OCI-LY3 (cell line): ENCODE measurements around the gene MROH7.

Source experiments
- EZH2phosphoT487 ChIP-seq: fragments of 200-600 bp; shearing (Covaris generic); IDR thresholded peaks from 2 replicates; pipeline ENCODE4 v1.6.1; 2018; ENCODE audit warnings: antibody characterized with exemption, mixed run types, low read depth
- TF ChIP-seq, protein P1 (sequence below): fragments of 200-600, 300-600 bp; sonication (generic); IDR thresholded peaks from 2 replicates; pipeline ENCODE4 v1.5.1; 2014; ENCODE audit warnings: antibody characterized with exemption, low read length, low read depth

DNA sequence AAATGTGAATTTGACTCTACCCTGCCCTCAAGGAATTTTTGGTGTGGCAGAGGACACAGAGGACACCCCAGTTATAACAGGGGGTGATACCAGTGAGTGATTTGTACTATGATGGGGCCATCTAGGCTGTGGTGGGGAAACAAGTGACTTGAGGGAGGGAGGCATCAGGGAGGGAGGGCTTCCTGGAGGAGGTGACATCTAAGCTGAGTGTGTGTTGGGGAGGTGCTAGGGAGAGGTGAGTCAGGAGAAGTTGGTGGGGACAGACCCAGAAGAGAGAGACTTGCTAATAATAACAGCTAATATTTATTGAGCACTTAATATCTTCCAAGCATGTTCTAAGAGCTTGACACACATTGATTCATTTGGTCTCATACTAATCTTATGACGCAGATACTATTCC is 54.2 kb downstream of the MROH7 start:
- TF ChIP-seq, protein P1, sequence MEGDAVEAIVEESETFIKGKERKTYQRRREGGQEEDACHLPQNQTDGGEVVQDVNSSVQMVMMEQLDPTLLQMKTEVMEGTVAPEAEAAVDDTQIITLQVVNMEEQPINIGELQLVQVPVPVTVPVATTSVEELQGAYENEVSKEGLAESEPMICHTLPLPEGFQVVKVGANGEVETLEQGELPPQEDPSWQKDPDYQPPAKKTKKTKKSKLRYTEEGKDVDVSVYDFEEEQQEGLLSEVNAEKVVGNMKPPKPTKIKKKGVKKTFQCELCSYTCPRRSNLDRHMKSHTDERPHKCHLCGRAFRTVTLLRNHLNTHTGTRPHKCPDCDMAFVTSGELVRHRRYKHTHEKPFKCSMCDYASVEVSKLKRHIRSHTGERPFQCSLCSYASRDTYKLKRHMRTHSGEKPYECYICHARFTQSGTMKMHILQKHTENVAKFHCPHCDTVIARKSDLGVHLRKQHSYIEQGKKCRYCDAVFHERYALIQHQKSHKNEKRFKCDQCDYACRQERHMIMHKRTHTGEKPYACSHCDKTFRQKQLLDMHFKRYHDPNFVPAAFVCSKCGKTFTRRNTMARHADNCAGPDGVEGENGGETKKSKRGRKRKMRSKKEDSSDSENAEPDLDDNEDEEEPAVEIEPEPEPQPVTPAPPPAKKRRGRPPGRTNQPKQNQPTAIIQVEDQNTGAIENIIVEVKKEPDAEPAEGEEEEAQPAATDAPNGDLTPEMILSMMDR: no peak
- no peak for TF ChIP-seq EZH2phosphoT487
